Measurements from ENCODE around the gene COQ8A.

COQ8A gene

DNA sequence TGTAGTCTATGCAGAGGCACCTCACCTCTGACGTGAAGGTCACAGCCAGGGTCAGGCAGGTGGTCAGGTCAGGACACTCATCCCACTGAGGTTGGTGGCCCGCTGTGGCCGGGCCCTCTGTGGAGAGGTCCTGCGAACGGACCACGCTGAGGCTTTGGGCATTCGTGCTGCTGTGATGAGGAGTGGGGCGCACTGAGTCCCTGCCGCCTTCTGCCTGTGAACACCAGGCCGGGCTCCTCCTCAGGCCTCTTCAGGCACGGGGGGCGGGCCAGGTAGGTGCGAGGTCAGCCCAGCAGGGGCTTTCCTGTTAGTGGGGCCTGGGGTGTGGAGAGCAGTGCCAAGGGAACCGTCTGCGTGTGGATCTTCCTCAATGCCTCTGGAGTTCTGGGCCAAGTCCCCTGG is 39.0 kb downstream of the COQ8A start:
- H3K4me1 ChIP-seq (ENCODE audit: control insufficient read depth, insufficient read depth, low read length): peaks cover 14% of the 10 kb centered on the region
- H3K27me3 ChIP-seq (ENCODE audit: control insufficient read depth, insufficient read depth, low read length): no peaks in the 10 kb centered on the region
- H3K27ac ChIP-seq (ENCODE audit: low read depth, low read length): no peak overlapping the region
- H3K9ac ChIP-seq (ENCODE audit: low read length): no peak overlapping the region
- H3K4me3 ChIP-seq (ENCODE audit: low read length): no peak overlapping the region
- H3K36me3 ChIP-seq (ENCODE audit: control insufficient read depth, insufficient read depth, low read length): peaks cover 24% of the 10 kb centered on the region

DNA sequence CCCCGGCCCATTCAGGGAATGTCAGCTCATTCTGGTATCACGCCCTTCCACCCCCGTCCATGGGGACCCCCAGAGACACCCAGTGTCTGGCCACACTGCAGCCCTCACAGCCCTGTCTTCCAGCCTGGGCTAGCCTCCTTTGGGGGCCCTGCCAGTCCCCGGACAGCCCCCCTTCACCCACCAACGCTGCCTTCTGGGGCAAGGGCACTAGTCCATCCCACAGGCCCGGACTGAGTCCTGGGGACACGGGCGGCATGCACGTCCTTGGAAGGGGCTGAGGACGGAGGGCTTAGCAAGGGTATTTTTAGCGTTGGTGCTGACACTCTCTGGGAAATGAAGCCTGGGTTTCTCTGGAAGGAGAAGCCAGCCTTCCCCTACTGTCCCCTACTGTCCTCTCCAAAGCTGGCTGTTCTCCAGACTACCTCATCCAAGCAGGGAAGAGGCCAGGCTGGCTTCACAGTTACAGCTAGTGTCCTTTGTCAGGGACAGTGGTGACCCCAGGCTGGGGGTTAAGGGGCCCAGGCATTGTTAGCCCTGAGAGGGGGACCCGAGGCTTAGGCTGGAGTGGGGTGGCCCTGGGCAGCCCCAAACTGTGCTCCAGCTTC is 39.5 kb downstream of the COQ8A start:
- Histone ChIP-seq H3K27ac (ENCODE audit: low read depth, low read length) (no peak overlapping the region), H3K4me1 (ENCODE audit: control insufficient read depth, insufficient read depth, low read length) (peaks cover 9% of the 10 kb centered on the region), H3K4me3 (ENCODE audit: low read length) (no peak overlapping the region), H3K9ac (ENCODE audit: low read length) (no peak overlapping the region), H3K36me3 (ENCODE audit: control insufficient read depth, insufficient read depth, low read length) (peaks cover 24% of the 10 kb centered on the region), H3K27me3 (ENCODE audit: control insufficient read depth, insufficient read depth, low read length) (no peaks in the 10 kb centered on the region)

DNA sequence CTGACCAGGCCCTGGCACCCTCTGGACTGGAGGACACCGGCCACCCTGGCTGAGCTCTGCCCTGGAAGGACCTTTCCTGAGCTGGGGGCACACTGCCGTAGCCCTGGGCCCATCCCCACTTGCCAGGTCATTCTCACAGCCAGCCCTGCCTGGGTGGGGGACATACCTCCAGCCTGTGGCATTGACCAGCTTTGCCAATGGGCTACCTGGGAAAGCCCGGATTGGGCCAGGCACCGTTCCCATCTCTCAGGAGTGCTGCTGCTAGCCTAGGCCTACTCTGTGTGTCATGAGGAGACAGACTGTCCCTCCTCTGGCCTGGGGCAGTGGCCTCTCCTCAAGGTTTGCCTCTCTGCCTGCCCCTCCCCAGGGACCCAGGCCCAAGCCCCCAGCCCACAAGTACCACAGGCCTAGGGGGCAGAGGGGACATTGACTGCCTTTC is 40.0 kb downstream of the COQ8A start:
- Histone ChIP-seq H3K4me3 (ENCODE audit: low read length) (no peak overlapping the region), H3K9ac (ENCODE audit: low read length) (no peak overlapping the region), H3K36me3 (ENCODE audit: control insufficient read depth, insufficient read depth, low read length) (peaks cover 24% of the 10 kb centered on the region), H3K27me3 (ENCODE audit: control insufficient read depth, insufficient read depth, low read length) (no peaks in the 10 kb centered on the region), H3K4me1 (ENCODE audit: control insufficient read depth, insufficient read depth, low read length) (peaks cover 4% of the 10 kb centered on the region), H3K27ac (ENCODE audit: low read depth, low read length) (no peak overlapping the region)

DNA sequence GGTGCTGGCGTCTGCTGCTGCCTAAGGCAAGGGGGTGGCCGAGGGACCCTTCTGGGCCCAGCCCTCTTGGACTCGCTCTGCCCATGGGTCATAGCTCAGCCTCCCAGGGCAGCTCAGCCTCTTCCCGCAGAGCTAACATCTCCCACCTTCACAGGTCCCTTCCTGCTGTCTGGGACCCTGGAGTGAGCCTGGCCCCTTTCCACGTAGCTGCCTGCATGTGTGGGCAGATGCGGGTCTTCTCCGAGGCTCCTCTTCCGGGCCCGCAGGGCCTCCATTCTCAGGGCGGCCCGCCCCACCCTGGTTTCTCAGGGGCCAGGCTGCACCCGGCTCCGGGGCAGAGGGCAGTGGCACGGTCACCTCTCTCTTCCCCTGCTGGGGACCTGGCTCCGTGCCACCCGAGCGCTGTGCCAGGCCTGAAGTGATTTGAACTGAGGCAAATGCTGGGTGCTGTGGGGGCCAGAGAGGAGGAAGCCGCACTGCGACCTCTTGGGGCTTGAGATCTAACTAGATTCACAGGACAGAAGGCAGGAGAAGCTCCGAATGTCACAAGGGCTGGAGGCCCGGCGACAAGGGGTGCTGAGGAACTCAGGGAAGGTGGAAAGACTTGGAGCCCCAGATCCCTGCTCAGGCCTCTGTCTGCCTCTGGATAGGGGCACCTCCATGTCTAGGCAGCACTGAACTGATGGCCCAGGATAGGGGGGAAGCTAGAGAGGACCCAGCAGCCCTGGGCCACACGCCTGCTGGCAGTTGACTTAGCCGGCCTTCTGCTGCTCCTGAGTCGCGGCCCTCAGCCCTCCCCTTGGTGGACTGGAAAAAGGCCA is 40.7 kb downstream of the COQ8A start:
- Histone ChIP-seq H3K4me3 (ENCODE audit: low read length) (no peak overlapping the region), H3K9ac (ENCODE audit: low read length) (no peak overlapping the region), H3K27ac (ENCODE audit: low read depth, low read length) (no peak overlapping the region), H3K36me3 (ENCODE audit: control insufficient read depth, insufficient read depth, low read length) (peaks cover 26% of the 10 kb centered on the region), H3K4me1 (ENCODE audit: control insufficient read depth, insufficient read depth, low read length) (peaks cover under 1% of the 10 kb centered on the region), H3K27me3 (ENCODE audit: control insufficient read depth, insufficient read depth, low read length) (no peaks in the 10 kb centered on the region)

DNA sequence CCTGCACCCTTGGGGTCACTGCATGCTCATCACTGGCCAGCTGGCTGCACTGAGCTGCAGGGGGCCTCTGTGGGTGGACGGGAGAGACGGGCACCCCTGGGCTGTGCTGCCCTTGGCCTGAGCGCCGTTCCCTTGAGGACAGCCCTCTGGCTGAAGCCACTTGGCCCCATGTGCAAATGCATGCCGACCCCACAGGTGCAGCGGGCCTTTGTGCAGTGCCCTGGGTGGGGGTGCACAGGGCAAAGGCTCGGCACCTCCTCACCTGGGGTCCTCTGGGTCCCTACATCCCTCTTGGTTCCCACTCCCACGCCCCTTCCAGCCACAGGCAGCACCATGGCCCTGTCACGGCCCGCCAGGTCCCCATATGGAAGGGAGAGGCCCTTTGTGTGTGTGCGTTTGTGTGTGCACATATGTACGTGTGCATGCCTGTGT is 41.3 kb downstream of the COQ8A start:
- Histone ChIP-seq H3K36me3 (ENCODE audit: control insufficient read depth, insufficient read depth, low read length) (peaks cover 31% of the 10 kb centered on the region), H3K9ac (ENCODE audit: low read length) (no peak overlapping the region), H3K27ac (ENCODE audit: low read depth, low read length) (no peak overlapping the region)

DNA sequence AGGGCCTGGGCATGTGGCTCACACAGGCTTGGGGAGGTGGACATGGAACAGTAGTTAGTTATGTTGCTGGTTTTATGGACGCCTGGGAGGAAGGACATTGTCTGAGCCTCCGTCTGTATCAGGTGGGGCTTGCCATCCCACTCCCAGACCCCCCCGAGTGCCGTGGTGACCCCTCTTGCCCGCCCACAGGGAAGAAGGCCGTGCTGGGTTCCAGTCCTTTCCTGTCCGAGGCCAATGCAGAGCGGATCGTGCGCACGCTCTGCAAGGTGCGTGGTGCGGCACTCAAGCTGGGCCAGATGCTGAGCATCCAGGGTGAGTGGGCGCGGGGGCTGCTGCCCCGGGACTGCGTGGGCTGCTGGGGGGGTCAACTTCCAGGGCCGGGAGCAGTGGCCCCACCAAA is 41.7 kb downstream of the COQ8A start:
- no peaks in the 10 kb centered on the region for H3K4me1 ChIP-seq (ENCODE audit: control insufficient read depth, insufficient read depth, low read length)
- no peak overlapping the region for H3K4me3 ChIP-seq (ENCODE audit: low read length)
- H3K9ac ChIP-seq (ENCODE audit: low read length): no peak overlapping the region
- H3K36me3 ChIP-seq (ENCODE audit: control insufficient read depth, insufficient read depth, low read length): peaks cover 34% of the 10 kb centered on the region
- H3K27me3 ChIP-seq (ENCODE audit: control insufficient read depth, insufficient read depth, low read length): no peaks in the 10 kb centered on the region
- H3K27ac ChIP-seq (ENCODE audit: low read depth, low read length): no peak overlapping the region

More for the DNA sequence above, 41.3 kb downstream of the COQ8A start:
- Histone ChIP-seq H3K4me3 (ENCODE audit: low read length) (no peak overlapping the region), H3K4me1 (ENCODE audit: control insufficient read depth, insufficient read depth, low read length) (no peaks in the 10 kb centered on the region), H3K27me3 (ENCODE audit: control insufficient read depth, insufficient read depth, low read length) (no peaks in the 10 kb centered on the region)

DNA sequence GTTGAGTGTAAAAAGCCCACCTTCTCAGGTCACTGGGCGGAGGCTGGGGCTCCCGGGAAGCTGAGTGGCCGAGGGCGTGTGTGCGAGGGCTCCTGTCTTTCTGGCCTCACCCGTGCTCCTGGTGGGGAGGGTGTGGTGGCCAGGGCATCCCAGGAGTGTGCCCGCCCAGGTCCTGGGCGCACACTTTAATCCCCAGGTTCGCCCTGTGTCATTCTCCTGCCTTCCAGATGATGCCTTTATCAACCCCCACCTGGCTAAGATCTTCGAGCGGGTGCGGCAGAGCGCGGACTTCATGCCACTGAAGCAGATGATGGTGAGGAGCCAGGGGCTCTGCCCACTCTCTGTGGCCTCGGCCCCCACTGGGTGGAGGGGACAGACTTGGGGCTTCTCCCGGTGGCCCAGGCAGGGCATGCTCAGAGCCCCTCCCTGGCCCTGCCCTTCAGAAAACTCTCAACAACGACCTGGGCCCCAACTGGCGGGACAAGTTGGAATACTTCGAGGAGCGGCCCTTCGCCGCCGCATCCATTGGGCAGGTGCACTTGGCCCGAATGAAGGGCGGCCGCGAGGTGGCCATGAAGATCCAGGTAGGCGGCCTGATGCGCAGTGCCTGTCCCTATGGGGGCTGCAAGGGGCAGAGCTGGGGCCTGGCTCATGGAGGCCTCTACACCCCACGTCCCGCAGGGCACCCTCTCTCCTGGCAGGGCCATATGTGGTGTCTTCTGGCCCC is 42.5 kb downstream of the COQ8A start:
- Histone ChIP-seq H3K9ac (ENCODE audit: low read length) (no peak overlapping the region), H3K4me3 (ENCODE audit: low read length) (no peak overlapping the region), H3K36me3 (ENCODE audit: control insufficient read depth, insufficient read depth, low read length) (peaks cover 32% of the 10 kb centered on the region), H3K27ac (ENCODE audit: low read depth, low read length) (no peak overlapping the region), H3K4me1 (ENCODE audit: control insufficient read depth, insufficient read depth, low read length) (no peaks in the 10 kb centered on the region), H3K27me3 (ENCODE audit: control insufficient read depth, insufficient read depth, low read length) (no peaks in the 10 kb centered on the region)

DNA sequence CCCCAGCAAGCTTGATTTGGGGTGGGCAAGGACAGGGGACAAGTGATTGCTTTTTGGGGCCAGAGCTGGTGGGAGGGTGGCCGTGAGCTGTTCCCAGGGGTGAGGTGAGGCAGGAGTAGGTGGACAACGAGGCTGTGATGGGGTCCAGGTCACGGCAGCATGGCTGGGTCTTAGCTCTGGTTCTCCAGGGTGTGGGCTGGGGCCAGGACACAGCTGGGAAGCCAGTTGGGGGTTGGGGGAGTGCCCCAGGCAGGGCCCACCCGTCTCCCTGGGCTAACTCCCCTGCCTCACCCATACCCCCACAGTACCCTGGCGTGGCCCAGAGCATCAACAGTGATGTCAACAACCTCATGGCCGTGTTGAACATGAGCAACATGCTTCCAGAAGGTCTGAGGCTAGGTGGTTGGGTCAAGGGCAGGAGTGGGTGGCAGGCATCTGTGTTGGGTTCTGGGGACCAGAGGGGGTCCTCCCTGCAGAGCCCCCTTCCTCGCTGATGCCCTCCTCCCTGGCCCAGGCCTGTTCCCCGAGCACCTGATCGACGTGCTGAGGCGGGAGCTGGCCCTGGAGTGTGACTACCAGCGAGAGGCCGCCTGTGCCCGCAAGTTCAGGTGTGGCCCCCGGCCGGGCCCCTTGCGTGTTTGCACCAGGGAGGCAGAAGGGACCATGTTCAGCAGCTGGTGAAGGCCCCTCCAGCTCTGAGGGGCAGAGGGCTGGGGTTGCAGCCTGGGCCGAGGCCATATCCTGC is 43.3 kb downstream of the COQ8A start:
- Histone ChIP-seq H3K4me1 (ENCODE audit: control insufficient read depth, insufficient read depth, low read length) (peaks cover 1% of the 10 kb centered on the region), H3K9ac (ENCODE audit: low read length) (no peak overlapping the region), H3K4me3 (ENCODE audit: low read length) (no peak overlapping the region), H3K36me3 (ENCODE audit: control insufficient read depth, insufficient read depth, low read length) (peaks cover 26% of the 10 kb centered on the region), H3K27me3 (ENCODE audit: control insufficient read depth, insufficient read depth, low read length) (no peaks in the 10 kb centered on the region), H3K27ac (ENCODE audit: low read depth, low read length) (no peak overlapping the region)

DNA sequence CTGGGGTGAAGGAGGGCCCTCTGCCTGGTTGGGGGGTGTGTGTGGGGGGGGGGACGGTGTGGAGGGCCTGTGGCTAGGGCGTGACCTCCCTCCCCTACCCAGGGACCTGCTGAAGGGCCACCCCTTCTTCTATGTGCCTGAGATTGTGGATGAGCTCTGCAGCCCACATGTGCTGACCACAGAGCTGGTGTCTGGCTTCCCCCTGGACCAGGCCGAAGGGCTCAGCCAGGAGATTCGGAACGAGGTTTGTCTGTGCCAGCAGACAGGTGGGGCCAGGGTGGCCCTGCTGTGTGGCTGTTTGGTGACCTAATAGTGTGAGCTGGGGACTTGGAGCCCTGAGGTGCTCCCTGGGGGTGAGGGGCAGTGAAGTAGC is 43.9 kb downstream of the COQ8A start:
- H3K4me1 ChIP-seq (ENCODE audit: control insufficient read depth, insufficient read depth, low read length): peaks cover 7% of the 10 kb centered on the region
- H3K4me3 ChIP-seq (ENCODE audit: low read length): no peak overlapping the region
- H3K9ac ChIP-seq (ENCODE audit: low read length): no peak overlapping the region
- H3K27ac ChIP-seq (ENCODE audit: low read depth, low read length): no peak overlapping the region
- no peaks in the 10 kb centered on the region for H3K27me3 ChIP-seq (ENCODE audit: control insufficient read depth, insufficient read depth, low read length)
- peaks cover 24% of the 10 kb centered on the region for H3K36me3 ChIP-seq (ENCODE audit: control insufficient read depth, insufficient read depth, low read length)

DNA sequence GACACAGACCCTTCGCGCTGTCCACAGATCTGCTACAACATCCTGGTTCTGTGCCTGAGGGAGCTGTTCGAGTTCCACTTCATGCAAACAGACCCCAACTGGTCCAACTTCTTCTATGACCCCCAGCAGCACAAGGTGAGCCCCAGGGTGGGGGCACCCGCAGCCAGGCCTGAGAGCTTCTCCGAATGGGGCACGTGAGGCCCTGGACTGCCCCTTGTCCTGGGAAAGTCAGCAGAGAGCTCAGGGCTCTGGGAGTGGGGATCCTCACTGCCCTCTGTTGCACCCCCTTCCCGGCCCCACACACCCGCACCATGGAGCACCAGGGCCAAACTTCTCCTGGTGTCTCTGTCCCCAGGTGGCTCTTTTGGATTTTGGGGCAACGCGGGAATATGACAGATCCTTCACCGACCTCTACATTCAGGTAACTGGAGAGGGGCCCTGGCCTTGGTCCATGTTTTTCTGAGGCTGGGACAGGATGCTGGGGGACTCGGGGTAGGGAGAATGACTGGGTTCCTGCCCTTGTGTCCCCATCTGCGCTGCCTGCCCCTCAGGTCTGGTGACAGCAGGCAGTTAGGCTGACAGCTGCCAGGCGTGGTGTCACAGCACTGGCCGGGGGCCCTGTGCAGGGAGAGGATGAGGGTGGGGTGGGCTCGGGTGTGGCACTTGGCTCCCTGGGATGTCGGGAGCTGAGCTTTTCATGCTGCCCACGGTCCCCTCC is 44.6 kb downstream of the COQ8A start:
- Histone ChIP-seq H3K9ac (ENCODE audit: low read length) (no peak overlapping the region), H3K27ac (ENCODE audit: low read depth, low read length) (no peak overlapping the region), H3K36me3 (ENCODE audit: control insufficient read depth, insufficient read depth, low read length) (peaks cover 24% of the 10 kb centered on the region), H3K27me3 (ENCODE audit: control insufficient read depth, insufficient read depth, low read length) (no peaks in the 10 kb centered on the region), H3K4me1 (ENCODE audit: control insufficient read depth, insufficient read depth, low read length) (peaks cover 14% of the 10 kb centered on the region), H3K4me3 (ENCODE audit: low read length) (no peak overlapping the region)

DNA sequence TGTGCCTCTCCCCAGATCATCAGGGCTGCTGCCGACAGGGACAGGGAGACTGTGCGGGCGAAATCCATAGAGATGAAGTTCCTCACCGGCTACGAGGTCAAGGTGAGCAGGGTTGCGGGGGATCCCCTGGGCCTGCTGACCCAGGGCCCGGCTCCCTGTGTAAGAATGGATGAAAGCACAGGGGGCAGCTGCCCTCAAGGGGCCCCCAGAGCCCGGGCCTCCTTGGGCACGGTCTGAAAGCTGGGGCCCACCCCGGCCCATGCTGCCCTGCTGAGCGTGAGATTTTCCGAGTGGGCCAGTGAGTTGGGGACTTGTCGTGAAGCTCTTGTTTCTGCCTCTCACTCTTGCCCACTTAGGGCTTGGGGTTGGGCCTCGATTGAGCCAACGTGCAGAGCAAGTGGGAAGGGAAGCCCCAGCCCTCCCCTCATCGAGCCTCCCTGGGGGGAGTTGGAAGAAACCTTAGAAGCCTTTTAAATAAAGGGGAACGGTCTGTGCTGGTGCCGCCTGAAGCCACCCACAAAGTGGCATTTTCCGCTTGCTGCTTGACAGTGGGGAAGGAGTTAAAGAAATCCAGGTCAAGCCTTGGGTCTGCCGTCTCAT is 45.2 kb downstream of the COQ8A start:
- Histone ChIP-seq H3K4me3 (ENCODE audit: low read length) (no peak overlapping the region), H3K4me1 (ENCODE audit: control insufficient read depth, insufficient read depth, low read length) (peaks cover 16% of the 10 kb centered on the region), H3K27ac (ENCODE audit: low read depth, low read length) (no peak overlapping the region), H3K27me3 (ENCODE audit: control insufficient read depth, insufficient read depth, low read length) (no peaks in the 10 kb centered on the region), H3K36me3 (ENCODE audit: control insufficient read depth, insufficient read depth, low read length) (peaks cover 24% of the 10 kb centered on the region), H3K9ac (ENCODE audit: low read length) (no peak overlapping the region)
